Chondrocyte (in vitro differentiated cells): Measurements from ENCODE around the gene NRL. TPM values are rescaled to one million over a fixed set of nuclear protein-coding genes. Genes with fewer than 3 reads are reported as not detected.
A peak's percentile ranks its signal among the peaks of the same experiment; 100 is the strongest.

Experiments
- DNase-seq: peaks from one replicate; pipeline ENCODE4 v3.0.0; 2021; ENCODE audit warnings: mixed read lengths, low spot score
- H3K27ac Mint-ChIP-seq: one replicate; pipeline ENCODE4 v1.8.0; 2021; ENCODE audit warnings: mild to moderate bottlenecking, moderate library complexity, mixed read lengths; ENCODE audit not compliant: unreplicated experiment
- H3K27me3 Mint-ChIP-seq: 2 replicates; pipeline ENCODE4 v1.8.0; 2021; ENCODE audit warnings: low read depth, mixed read lengths
- H3K36me3 Mint-ChIP-seq: 2 replicates; pipeline ENCODE4 v1.8.0; 2021; ENCODE audit warnings: low read depth, mixed read lengths
- H3K4me1 Mint-ChIP-seq: 2 replicates; pipeline ENCODE4 v1.8.0; 2021; ENCODE audit warnings: low read depth, mild to moderate bottlenecking, mixed read lengths
- H3K4me3 Mint-ChIP-seq: one replicate; pipeline ENCODE4 v1.8.0; 2021; ENCODE audit warnings: mild to moderate bottlenecking, moderate library complexity, mixed read lengths; ENCODE audit not compliant: unreplicated experiment
- H3K9me3 Mint-ChIP-seq: 2 replicates; pipeline ENCODE4 v1.8.0; 2021; ENCODE audit warnings: low read depth, mixed read lengths
- CTCF ChIP-seq: fragments of 200-600 bp; sonication (generic); IDR thresholded peaks from 2 replicates; pipeline ENCODE4 v1.5.0; 2021; ENCODE audit warnings: antibody characterized with exemption, mild to moderate bottlenecking, moderate library complexity
- total RNA-seq: library from RNA; stranded (reverse); gene quantifications from 3 replicates; pipeline ENCODE4 v1.2.1, GENCODE V29; 2021

Gene NRL
- total RNA-seq, 1 donor from 2014 or later = 1.6 TPM

DNA sequence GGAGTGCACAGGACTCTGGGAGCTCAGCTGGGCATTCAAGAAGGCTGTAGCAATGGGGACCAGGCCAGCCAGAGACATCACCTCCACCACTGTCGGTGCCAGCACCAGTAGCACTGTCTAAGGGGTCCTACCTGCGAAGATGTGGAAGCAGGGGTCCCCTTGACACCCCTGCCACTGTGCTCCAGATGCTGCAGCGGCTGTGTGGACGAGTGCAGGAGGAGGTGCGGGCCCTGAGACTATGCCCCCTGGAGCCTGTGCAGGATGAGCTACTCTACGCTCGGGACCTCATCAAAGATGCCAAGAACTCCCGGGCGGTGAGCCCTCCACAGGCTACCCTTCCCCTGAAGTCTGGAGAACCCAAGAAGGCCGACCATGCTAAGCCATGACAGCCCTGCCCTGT is 54.3 kb downstream of the NRL start:
- peaks cover 15% of the 10 kb centered on the region for H3K27me3 Mint-ChIP-seq
- no peak for TF ChIP-seq CTCF
- no peak overlapping the region for H3K4me3 Mint-ChIP-seq
- H3K4me1 Mint-ChIP-seq = no peaks in the 10 kb centered on the region
- H3K36me3 Mint-ChIP-seq = no peaks in the 10 kb centered on the region
- no peak for DNase-seq
- no peaks in the 10 kb centered on the region for H3K9me3 Mint-ChIP-seq
- H3K27ac Mint-ChIP-seq = no peak overlapping the region

- no peak for DNase-seq
- Mint-ChIP-seq H3K4me1 (no peaks in the 10 kb centered on the region), H3K4me3 (no peak overlapping the region), H3K27me3 (peaks cover 15% of the 10 kb centered on the region), H3K27ac (no peak overlapping the region), H3K9me3 (no peaks in the 10 kb centered on the region), H3K36me3 (no peaks in the 10 kb centered on the region)
- no peak for TF ChIP-seq CTCF
Observed at GRCh38 chr14:24059841-24060388, 54.8 kb downstream of the NRL start.

- no peak for DNase-seq
- no peak overlapping the region for H3K4me3 Mint-ChIP-seq
- no peak overlapping the region for H3K27ac Mint-ChIP-seq
- H3K9me3 Mint-ChIP-seq = no peaks in the 10 kb centered on the region
- no peak for TF ChIP-seq CTCF
- peaks cover 16% of the 10 kb centered on the region for H3K27me3 Mint-ChIP-seq
- H3K4me1 Mint-ChIP-seq = no peaks in the 10 kb centered on the region
- no peaks in the 10 kb centered on the region for H3K36me3 Mint-ChIP-seq
Observed at GRCh38 chr14:24058951-24059475, 55.7 kb downstream of the NRL start.

GRCh38 chr14:24058260-24058950 is 56.3 kb downstream of the NRL start:
- H3K4me3 Mint-ChIP-seq = no peak overlapping the region
- H3K36me3 Mint-ChIP-seq = no peaks in the 10 kb centered on the region
- H3K4me1 Mint-ChIP-seq = no peaks in the 10 kb centered on the region
- H3K9me3 Mint-ChIP-seq = no peaks in the 10 kb centered on the region
- peaks cover 17% of the 10 kb centered on the region for H3K27me3 Mint-ChIP-seq
- H3K27ac Mint-ChIP-seq = no peak overlapping the region
- no peak for DNase-seq
- peak; percentile 80 for TF ChIP-seq CTCF

- H3K36me3 Mint-ChIP-seq = no peaks in the 10 kb centered on the region
- no peaks in the 10 kb centered on the region for H3K9me3 Mint-ChIP-seq
- H3K27ac Mint-ChIP-seq = no peak overlapping the region
- H3K4me3 Mint-ChIP-seq = no peak overlapping the region
- peaks cover 20% of the 10 kb centered on the region for H3K27me3 Mint-ChIP-seq
- no peak for TF ChIP-seq CTCF
- DNase-seq = no peak
- H3K4me1 Mint-ChIP-seq = peaks cover 3% of the 10 kb centered on the region
Observed at GRCh38 chr14:24057867-24058259, 56.9 kb downstream of the NRL start.
